NCI-H460 (cell line): ENCODE data around the gene PQBP1. TPM values are rescaled to one million over a fixed set of nuclear protein-coding genes. Genes with fewer than 3 reads are reported as not detected.

ENCODE experiments used
- total RNA-seq: library from RNA; depleted of rRNA; stranded (reverse); fragments of >200 nt; shearing (Covaris generic); gene quantifications from 2 replicates; pipeline ENCODE4 v1.2.3, GENCODE V29; 2014; rRNA removed

PQBP1 gene
- total RNA-seq, 1 experiment from 2014 or later: 105 TPM

Other genes starting within 250 kb of the PQBP1 start
- gene WAS, start 214.1 kb upstream of the PQBP1 start, total RNA-seq: 0.20 TPM in 1 of 2 replicates, not detected in the other
- gene SUV39H1, start 201.2 kb upstream of the PQBP1 start, total RNA-seq: 9.0 and 9.5 TPM in 2 replicates
- gene GLOD5, start 136.2 kb upstream of the PQBP1 start, total RNA-seq: not detected in 2 replicates
- gene GATA1, start 111.3 kb upstream of the PQBP1 start, total RNA-seq: not detected in 2 replicates
- 40.1 and 44.9 TPM in 2 replicates for gene HDAC6, start 95.9 kb upstream of the PQBP1 start, total RNA-seq
- gene ERAS, start 71.4 kb upstream of the PQBP1 start, total RNA-seq: 0.10 TPM in 1 of 2 replicates, not detected in the other
- gene PCSK1N, start 62.3 kb upstream of the PQBP1 start, total RNA-seq: 7.5 and 8.1 TPM in 2 replicates
- 82.3 and 102 TPM in 2 replicates for gene TIMM17B, start 162 bp upstream of the PQBP1 start, total RNA-seq
- gene SLC35A2, start 13.7 kb downstream of the PQBP1 start, total RNA-seq: 22.8 and 25.9 TPM in 2 replicates
- 19.3 and 21.4 TPM in 2 replicates for gene PIM2, start 21.1 kb downstream of the PQBP1 start, total RNA-seq
- 25.5 and 28.6 TPM in 2 replicates for gene OTUD5, start 59.7 kb downstream of the PQBP1 start, total RNA-seq
- 0.58 and 0.72 TPM in 2 replicates for gene KCND1, start 73.9 kb downstream of the PQBP1 start, total RNA-seq
- gene GRIPAP1, start 104.3 kb downstream of the PQBP1 start, total RNA-seq: 31.6 and 33.1 TPM in 2 replicates
- gene TFE3, start 145.4 kb downstream of the PQBP1 start, total RNA-seq: 56.8 and 59.4 TPM in 2 replicates
- gene CCDC120, start 161.1 kb downstream of the PQBP1 start, total RNA-seq: 0.22 and 0.52 TPM in 2 replicates
- 8.1 and 11.1 TPM in 2 replicates for gene PRAF2, start 176.1 kb downstream of the PQBP1 start, total RNA-seq
- gene WDR45, start 182.0 kb downstream of the PQBP1 start, total RNA-seq: 85.0 and 104 TPM in 2 replicates
- 30.6 and 31.7 TPM in 2 replicates for gene GPKOW, start 225.8 kb downstream of the PQBP1 start, total RNA-seq